Measurements from ENCODE around the gene TECPR1.

DNA sequence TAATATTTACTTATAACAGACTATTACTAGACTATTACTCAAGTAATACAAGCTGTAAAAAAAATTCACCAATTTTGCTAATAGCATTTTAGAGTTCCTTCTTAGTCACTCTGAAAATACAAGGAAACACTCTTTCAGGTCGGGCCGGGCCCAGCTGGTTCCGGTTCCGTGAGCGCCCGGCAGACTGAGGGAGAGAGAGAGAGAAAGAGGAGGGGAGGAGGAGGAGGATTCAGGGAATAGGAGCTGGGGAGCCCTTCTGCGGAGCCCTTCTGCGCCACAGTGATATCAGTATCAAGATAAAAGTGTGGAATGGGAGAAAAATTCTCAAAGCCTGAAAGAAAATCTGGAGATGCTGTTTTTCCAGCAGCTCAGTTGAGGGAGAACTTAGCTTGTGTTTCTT lies 71.3 kb downstream of the TECPR1 start:
- TF ChIP-seq, protein P1, sequence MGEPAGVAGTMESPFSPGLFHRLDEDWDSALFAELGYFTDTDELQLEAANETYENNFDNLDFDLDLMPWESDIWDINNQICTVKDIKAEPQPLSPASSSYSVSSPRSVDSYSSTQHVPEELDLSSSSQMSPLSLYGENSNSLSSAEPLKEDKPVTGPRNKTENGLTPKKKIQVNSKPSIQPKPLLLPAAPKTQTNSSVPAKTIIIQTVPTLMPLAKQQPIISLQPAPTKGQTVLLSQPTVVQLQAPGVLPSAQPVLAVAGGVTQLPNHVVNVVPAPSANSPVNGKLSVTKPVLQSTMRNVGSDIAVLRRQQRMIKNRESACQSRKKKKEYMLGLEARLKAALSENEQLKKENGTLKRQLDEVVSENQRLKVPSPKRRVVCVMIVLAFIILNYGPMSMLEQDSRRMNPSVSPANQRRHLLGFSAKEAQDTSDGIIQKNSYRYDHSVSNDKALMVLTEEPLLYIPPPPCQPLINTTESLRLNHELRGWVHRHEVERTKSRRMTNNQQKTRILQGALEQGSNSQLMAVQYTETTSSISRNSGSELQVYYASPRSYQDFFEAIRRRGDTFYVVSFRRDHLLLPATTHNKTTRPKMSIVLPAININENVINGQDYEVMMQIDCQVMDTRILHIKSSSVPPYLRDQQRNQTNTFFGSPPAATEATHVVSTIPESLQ (CRISPR knock-in tag; IDR thresholded peaks at IDR 0.05) = no peak
- TF ChIP-seq, protein P2, sequence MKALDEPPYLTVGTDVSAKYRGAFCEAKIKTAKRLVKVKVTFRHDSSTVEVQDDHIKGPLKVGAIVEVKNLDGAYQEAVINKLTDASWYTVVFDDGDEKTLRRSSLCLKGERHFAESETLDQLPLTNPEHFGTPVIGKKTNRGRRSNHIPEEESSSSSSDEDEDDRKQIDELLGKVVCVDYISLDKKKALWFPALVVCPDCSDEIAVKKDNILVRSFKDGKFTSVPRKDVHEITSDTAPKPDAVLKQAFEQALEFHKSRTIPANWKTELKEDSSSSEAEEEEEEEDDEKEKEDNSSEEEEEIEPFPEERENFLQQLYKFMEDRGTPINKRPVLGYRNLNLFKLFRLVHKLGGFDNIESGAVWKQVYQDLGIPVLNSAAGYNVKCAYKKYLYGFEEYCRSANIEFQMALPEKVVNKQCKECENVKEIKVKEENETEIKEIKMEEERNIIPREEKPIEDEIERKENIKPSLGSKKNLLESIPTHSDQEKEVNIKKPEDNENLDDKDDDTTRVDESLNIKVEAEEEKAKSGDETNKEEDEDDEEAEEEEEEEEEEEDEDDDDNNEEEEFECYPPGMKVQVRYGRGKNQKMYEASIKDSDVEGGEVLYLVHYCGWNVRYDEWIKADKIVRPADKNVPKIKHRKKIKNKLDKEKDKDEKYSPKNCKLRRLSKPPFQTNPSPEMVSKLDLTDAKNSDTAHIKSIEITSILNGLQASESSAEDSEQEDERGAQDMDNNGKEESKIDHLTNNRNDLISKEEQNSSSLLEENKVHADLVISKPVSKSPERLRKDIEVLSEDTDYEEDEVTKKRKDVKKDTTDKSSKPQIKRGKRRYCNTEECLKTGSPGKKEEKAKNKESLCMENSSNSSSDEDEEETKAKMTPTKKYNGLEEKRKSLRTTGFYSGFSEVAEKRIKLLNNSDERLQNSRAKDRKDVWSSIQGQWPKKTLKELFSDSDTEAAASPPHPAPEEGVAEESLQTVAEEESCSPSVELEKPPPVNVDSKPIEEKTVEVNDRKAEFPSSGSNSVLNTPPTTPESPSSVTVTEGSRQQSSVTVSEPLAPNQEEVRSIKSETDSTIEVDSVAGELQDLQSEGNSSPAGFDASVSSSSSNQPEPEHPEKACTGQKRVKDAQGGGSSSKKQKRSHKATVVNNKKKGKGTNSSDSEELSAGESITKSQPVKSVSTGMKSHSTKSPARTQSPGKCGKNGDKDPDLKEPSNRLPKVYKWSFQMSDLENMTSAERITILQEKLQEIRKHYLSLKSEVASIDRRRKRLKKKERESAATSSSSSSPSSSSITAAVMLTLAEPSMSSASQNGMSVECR (CRISPR knock-in tag; IDR thresholded peaks at IDR 0.05; ENCODE audit: borderline replicate concordance) = no peak
- TF ChIP-seq, protein P3, sequence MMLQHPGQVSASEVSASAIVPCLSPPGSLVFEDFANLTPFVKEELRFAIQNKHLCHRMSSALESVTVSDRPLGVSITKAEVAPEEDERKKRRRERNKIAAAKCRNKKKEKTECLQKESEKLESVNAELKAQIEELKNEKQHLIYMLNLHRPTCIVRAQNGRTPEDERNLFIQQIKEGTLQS (CRISPR knock-in tag; conservative IDR thresholded peaks at IDR 0.05) = no peak
- TF ChIP-seq TEAD1 (CRISPR knock-in tag; IDR thresholded peaks at IDR 0.05) (no peak), MYBL2 (CRISPR knock-in tag; IDR thresholded peaks at IDR 0.05) (no peak)
- TF ChIP-seq, protein P4, sequence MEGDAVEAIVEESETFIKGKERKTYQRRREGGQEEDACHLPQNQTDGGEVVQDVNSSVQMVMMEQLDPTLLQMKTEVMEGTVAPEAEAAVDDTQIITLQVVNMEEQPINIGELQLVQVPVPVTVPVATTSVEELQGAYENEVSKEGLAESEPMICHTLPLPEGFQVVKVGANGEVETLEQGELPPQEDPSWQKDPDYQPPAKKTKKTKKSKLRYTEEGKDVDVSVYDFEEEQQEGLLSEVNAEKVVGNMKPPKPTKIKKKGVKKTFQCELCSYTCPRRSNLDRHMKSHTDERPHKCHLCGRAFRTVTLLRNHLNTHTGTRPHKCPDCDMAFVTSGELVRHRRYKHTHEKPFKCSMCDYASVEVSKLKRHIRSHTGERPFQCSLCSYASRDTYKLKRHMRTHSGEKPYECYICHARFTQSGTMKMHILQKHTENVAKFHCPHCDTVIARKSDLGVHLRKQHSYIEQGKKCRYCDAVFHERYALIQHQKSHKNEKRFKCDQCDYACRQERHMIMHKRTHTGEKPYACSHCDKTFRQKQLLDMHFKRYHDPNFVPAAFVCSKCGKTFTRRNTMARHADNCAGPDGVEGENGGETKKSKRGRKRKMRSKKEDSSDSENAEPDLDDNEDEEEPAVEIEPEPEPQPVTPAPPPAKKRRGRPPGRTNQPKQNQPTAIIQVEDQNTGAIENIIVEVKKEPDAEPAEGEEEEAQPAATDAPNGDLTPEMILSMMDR (IDR thresholded peaks at IDR 0.05) = no peak
